Esophagus squamous epithelium (tissue), 4 donors: ENCODE results near the gene RETREG1.

Source experiments
- POLR2A ChIP-seq, 4 donors: fragments of 450-650 bp; IDR thresholded peaks; one replicate each; pipeline ENCODE4 v1.6.1; 2017; ENCODE audit warnings: antibody characterized with exemption in 4 of 4, mild to moderate bottlenecking in 4 of 4, moderate library complexity in 3 of 4
- TF ChIP-seq, protein P1 (sequence below), 6 experiments: fragments of 450-650 bp in 4 of 6; fragments of 200-600 bp in 2 of 6; sonication (generic) in 2 of 6; IDR thresholded peaks; one replicate each; pipeline ENCODE4 v1.5.1; 2016 to 2019; ENCODE audit warnings: antibody characterized with exemption in 6 of 6, mild to moderate bottlenecking in 4 of 6, moderate library complexity in 4 of 6

DNA sequence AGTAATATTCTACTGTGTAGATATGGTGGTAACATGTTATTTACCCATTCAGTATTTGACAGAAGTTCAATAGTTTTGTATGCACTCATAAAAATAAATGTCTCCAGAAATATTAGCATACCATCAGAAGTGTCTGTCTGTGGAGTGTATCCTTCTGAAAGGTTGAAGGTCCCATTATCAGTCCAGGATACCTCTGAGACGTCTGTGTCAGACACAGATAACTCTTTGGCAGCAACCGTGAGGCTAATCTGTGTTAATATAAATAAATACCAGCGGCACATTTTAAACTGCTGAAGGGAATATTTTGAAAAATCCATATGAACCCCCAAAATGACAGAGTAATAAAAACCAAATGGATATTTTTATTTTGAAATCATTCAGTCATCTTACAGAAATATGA is 139.3 kb downstream of the RETREG1 start:
- TF ChIP-seq, protein P1, sequence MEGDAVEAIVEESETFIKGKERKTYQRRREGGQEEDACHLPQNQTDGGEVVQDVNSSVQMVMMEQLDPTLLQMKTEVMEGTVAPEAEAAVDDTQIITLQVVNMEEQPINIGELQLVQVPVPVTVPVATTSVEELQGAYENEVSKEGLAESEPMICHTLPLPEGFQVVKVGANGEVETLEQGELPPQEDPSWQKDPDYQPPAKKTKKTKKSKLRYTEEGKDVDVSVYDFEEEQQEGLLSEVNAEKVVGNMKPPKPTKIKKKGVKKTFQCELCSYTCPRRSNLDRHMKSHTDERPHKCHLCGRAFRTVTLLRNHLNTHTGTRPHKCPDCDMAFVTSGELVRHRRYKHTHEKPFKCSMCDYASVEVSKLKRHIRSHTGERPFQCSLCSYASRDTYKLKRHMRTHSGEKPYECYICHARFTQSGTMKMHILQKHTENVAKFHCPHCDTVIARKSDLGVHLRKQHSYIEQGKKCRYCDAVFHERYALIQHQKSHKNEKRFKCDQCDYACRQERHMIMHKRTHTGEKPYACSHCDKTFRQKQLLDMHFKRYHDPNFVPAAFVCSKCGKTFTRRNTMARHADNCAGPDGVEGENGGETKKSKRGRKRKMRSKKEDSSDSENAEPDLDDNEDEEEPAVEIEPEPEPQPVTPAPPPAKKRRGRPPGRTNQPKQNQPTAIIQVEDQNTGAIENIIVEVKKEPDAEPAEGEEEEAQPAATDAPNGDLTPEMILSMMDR (IDR thresholded peaks at IDR 0.05), result no peak
- no peak for TF ChIP-seq POLR2A (IDR thresholded peaks at IDR 0.05)
